GM21390 (cell line): Measurements from ENCODE around the gene SH3RF2.
"Not testable (repeated sequence)": the region's sequence is repeated elsewhere in the genome, so short reads cannot be mapped to it uniquely, and the experiment has no call there.

Source experiments
- ATAC-seq: cut with Tn5 transposase; IDR thresholded peaks from one replicate; pipeline ENCODE4 v1.9.1; 2021; ENCODE audit not compliant: unreplicated experiment

Gene SH3RF2

GRCh38 chr5:145936401-145937131 lies at the start of gene SH3RF2:
Gene SH3RF2, plus strand, starts transcription at chr5:145936578. Its CDS starts 1,351 bp downstream, at chr5:145937929.
- ATAC-seq = no peak

- no peak for ATAC-seq
Measured at GRCh38 chr5:145887217-145887616, 49.2 kb upstream of the SH3RF2 start.

- ATAC-seq = no peak
Measured at GRCh38 chr5:145887976-145888574, 48.3 kb upstream of the SH3RF2 start.

DNA sequence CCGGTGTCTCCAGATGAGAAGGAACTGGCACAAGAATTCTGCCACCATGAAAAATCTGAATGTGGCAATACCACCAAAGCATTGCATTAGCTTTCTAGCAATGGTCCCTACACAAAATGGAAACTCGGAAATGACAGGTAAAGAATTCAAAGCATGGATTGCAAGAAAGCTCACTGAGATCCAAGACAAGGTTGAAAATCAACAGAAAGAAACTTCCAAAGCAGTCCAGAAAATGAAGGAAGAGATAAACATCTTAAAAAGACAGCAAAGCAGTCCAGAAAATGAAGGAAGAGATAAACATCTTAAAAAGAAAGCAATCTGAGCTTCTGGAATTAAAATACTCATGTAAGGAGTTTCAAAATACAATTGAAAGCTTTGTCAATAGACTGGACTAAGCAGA lies 46.8 kb upstream of the SH3RF2 start:
- ATAC-seq = no peak

DNA sequence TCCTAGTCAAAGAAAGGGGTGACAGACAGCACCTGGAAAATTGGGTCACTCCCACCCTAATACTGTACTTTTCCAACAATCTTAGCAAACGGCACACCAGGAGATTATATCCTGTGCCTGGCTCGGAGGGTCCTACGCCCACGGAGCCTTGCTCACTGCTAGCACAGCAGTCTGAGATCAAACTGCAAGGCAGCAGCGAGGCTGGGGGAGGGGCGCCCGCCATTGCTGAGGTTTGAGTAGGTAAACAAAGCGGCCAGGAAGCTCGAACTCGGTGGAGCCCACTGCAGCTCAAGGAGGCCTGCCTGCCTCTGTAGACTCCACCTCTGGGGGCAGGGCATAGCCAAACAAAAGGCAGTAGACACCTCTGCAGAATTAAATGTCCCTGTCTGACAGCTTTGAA lies 45.0 kb upstream of the SH3RF2 start:
- not testable (repeated sequence) for ATAC-seq

DNA sequence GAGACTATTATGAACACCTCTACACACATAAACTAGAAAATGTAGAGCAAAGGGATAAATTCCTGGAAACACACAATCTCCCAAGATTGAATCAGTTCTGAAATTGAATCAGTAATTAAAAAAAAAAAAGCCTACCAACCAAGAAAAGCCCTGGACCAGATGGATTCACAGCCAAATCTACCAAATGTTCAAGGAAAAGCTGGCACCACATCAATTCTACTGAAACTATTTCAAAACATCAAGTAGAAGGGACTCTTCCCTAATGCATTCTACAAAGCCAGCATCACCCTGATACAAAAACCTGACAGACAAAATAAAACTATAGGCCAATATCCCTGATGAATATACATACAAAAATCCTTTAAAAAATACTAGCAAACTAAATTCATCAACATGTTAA lies 38.2 kb upstream of the SH3RF2 start:
- ATAC-seq = no peak

GRCh38 chr5:145902421-145902820 lies 34.0 kb upstream of the SH3RF2 start:
- ATAC-seq = no peak

GRCh38 chr5:145903113-145903512 lies 33.3 kb upstream of the SH3RF2 start:
- ATAC-seq = no peak

GRCh38 chr5:145903867-145904266 lies 32.5 kb upstream of the SH3RF2 start:
- no peak for ATAC-seq

GRCh38 chr5:145904743-145905142 lies 31.6 kb upstream of the SH3RF2 start:
- no peak for ATAC-seq

DNA sequence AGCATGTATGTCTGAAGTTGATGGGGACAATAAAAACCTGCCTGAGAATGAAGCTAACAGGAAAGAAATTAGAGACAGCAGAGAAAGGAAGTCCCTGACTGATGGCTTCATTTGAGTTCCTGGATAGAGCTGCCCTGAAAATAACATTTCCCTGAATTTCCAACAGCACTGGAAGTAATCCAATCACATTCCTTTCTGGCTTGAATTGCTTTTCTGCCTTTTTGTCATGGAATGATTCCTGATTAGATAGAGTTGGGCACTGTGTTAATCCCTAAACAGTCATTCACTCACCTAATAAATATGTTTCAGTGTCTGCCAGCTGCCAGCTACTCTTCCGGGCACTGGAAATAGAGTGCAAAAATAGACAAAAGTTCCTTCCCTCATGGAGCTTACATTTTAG lies 30.0 kb upstream of the SH3RF2 start:
- ATAC-seq = no peak

GRCh38 chr5:145908206-145908960 lies 28.0 kb upstream of the SH3RF2 start:
- ATAC-seq = no peak

GRCh38 chr5:145911164-145911563 lies 25.2 kb upstream of the SH3RF2 start:
- ATAC-seq = no peak

GRCh38 chr5:145912019-145912418 lies 24.4 kb upstream of the SH3RF2 start:
- no peak for ATAC-seq

DNA sequence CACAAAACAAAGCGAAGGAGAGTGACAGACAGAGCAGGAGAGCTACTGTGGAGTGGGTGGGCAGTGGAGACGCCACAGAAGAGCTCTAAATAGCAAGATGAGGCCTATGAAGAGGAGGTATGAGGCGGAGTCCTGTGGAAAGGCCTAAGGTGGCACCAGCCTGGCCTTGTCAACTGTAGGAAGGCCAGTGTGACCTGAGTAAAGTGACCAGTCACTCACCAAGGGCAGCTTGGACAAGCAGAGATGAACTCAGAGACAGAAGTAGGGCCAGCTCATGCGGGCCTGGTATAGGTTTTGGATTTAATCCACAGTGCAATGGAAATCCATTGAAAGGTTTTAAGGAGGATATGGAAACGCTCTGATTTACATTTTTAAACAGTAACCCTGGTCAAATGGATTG lies 23.8 kb upstream of the SH3RF2 start:
- no peak for ATAC-seq

- no peak for ATAC-seq
Measured at GRCh38 chr5:145913701-145914100, 22.7 kb upstream of the SH3RF2 start.

- ATAC-seq = no peak
Measured at GRCh38 chr5:145915970-145916638, 20.3 kb upstream of the SH3RF2 start.

DNA sequence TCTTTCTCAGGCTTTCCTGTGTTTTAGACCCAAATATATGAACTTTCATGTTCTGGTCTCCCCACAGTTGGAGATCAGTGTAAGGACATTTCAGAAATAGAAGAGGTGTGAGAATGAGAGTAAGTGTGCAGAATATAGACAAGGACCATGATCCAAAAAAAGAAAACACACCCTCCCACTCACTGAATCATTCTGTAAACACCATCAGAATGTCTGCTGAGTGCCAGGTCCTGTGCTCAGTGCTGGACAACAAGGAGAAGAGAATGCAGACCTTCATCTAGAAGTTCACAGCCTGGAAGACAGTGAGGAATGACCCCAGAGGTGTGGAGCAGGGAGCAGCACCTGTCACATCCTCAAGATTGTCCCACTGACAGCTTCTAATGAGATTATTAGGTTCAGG lies 19.1 kb upstream of the SH3RF2 start:
- ATAC-seq = no peak

- ATAC-seq = no peak
Measured at GRCh38 chr5:145918397-145918796, 18.0 kb upstream of the SH3RF2 start.

DNA sequence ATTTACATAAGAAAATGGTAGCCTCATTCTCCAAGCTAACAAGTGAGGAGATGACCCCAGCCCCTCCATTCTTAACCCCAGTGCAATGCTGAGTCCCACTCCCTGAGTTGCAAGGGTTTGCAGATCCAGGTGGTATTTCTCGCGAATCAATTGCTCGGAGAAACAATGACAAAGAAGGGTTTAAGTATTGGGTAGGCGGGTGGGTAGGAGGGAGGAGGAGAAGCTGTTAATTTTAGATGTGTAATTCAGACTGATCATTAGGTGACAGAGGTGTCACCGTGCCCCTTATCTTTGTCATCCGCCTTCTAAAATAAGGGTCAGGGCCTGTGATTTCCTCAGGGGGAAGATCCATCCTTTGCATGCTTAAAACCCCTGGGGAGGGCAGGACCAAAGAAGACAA lies 17.0 kb upstream of the SH3RF2 start:
- no peak for ATAC-seq

- no peak for ATAC-seq
Measured at GRCh38 chr5:145920542-145921210, 15.7 kb upstream of the SH3RF2 start.
